Measurements from ENCODE around the gene PMS2. TPM values are rescaled to one million over a fixed set of nuclear protein-coding genes. Genes with fewer than 3 reads are reported as not detected.

The PMS2 gene
- total and polyA plus RNA-seq, 9 of the 15 experiments (the other 6 are each of a cell fraction or from before 2014, with no cell fraction given): 4.9 to 27.6 (median 16.5) TPM

- TF ChIP-seq, protein P1, sequence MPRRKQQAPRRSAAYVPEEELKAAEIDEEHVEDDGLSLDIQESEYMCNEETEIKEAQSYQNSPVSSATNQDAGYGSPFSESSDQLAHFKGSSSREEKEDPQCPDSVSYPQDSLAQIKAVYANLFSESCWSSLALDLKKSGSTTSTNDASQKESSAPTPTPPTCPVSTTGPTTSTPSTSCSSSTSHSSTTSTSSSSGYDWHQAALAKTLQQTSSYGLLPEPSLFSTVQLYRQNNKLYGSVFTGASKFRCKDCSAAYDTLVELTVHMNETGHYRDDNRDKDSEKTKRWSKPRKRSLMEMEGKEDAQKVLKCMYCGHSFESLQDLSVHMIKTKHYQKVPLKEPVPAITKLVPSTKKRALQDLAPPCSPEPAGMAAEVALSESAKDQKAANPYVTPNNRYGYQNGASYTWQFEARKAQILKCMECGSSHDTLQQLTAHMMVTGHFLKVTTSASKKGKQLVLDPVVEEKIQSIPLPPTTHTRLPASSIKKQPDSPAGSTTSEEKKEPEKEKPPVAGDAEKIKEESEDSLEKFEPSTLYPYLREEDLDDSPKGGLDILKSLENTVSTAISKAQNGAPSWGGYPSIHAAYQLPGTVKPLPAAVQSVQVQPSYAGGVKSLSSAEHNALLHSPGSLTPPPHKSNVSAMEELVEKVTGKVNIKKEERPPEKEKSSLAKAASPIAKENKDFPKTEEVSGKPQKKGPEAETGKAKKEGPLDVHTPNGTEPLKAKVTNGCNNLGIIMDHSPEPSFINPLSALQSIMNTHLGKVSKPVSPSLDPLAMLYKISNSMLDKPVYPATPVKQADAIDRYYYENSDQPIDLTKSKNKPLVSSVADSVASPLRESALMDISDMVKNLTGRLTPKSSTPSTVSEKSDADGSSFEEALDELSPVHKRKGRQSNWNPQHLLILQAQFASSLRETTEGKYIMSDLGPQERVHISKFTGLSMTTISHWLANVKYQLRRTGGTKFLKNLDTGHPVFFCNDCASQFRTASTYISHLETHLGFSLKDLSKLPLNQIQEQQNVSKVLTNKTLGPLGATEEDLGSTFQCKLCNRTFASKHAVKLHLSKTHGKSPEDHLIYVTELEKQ (CRISPR knock-in tag; IDR thresholded peaks at IDR 0.05): no peak
- peak; percentile 52; the same call in 1 of the 2 replicates for TF ChIP-seq ETS1 (conservative IDR thresholded peaks at IDR 0.05; ENCODE audit: control insufficient read depth, low read depth, low read length)
- peak; percentile 51; the same call in 1 of the 2 replicates for TF ChIP-seq EP400 (IDR thresholded peaks at IDR 0.05)
- no peak for TF ChIP-seq PURB (CRISPR knock-in tag; IDR thresholded peaks at IDR 0.05; ENCODE audit: low read depth)
- TF ChIP-seq CBX5 (IDR thresholded peaks at IDR 0.05; ENCODE audit: borderline replicate concordance, low read depth): peak; percentile 24; the same call in 1 of the 2 replicates
- TF ChIP-seq NEUROD1 (IDR thresholded peaks at IDR 0.05; ENCODE audit: borderline replicate concordance, low read depth, low read length, partially characterized antibody): peak; percentile 83
- TF ChIP-seq ESRRA (IDR thresholded peaks at IDR 0.05; ENCODE audit: borderline replicate concordance, low read depth): peak; percentile 91; the same call in 1 of the 2 replicates
- TF ChIP-seq NBN (IDR thresholded peaks at IDR 0.05; ENCODE audit: low read depth): peak; percentile 98
- TF ChIP-seq CHD4 (IDR thresholded peaks at IDR 0.05; ENCODE audit: insufficient read depth, insufficient replicate concordance, low read depth, low read length, poor library complexity, severe bottlenecking): no peak
- peak; percentile 97 for TF ChIP-seq CREM (IDR thresholded peaks at IDR 0.05; ENCODE audit: low read depth)
- no peak for TF ChIP-seq MGA (IDR thresholded peaks at IDR 0.05)
Observed at GRCh38 chr7:6023974-6024435, 15.2 kb upstream of the PMS2 start (continued).
